GM21528 (cell line): ENCODE measurements around the gene USP47.

ENCODE experiments used
- ATAC-seq: cut with Tn5 transposase; IDR thresholded peaks from one replicate; pipeline ENCODE4 v1.9.1; 2021; ENCODE audit warnings: mild to moderate bottlenecking, moderate library complexity; ENCODE audit not compliant: unreplicated experiment, low FRiP score

The USP47 gene

GRCh38 chr11:11993839-11994238 is 152.1 kb downstream of the USP47 start:
- no peak for ATAC-seq

DNA sequence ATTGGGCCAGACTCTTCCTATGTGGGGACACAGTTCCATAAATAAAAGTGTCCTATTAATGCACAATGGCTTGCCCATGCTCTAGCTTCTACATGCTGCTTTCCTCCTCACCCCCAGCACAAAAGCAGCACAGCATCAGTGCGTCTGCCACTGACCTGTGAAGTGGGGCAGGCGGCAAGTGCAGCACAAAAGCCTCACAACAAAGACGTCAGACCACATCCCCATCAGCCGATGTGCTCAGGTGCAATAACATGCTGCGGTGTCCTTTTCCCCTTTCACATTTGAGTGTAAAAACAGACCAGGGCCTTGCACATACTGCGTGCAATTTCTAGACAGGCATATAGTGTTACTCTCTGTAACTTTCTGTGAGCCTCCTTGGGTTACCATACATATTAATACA is 153.8 kb downstream of the USP47 start:
- no peak for ATAC-seq

GRCh38 chr11:11996321-11997048 is 154.7 kb downstream of the USP47 start:
- ATAC-seq, result no peak

DNA sequence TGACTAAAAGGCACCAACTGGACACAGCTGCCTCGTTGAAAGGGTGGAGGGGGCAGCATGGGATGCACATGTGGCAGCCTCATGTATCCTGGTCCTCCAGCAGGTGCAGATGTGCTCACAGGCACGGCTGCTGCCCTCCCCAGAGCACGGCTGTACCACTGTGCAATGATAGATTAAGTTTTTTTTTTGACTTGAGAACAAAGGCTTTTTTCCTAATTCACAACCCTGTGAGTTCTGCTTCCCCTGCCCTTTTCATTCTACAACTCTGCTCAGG is 155.2 kb downstream of the USP47 start:
- no peak for ATAC-seq

DNA sequence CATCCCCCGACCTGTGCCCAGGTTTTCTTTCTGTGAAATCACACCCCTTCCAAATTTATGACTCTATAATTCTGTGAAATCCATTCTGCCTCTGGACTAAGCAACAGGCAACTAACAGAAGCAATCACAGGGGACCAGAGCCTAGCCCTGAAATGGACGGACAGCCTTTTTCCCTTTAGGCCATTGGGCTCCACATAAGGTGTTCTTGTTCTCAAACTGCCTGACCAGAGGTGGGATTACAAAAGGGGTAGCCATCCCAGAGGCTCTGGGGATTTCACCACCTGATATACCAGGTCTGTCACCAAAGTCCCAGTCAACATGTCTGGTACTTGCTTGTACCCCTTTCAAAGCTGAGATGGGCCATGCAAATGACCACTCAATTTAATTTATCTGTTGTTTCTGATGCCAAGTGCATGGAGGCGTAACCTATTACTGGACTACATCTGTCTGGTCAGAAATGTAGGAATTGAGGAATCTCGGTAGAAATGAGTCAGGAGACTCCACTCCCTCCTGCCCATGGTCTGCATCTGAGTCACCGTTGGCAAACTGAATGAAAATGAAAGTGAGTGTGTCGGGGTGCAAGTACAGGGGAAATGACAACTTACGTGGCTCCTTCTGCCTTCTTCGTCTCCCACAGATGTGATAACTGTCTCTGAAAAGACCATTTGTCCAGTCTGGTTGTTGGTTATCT is 156.5 kb downstream of the USP47 start:
- ATAC-seq, result no peak

GRCh38 chr11:12001186-12001585 is 159.4 kb downstream of the USP47 start:
- ATAC-seq, result no peak

DNA sequence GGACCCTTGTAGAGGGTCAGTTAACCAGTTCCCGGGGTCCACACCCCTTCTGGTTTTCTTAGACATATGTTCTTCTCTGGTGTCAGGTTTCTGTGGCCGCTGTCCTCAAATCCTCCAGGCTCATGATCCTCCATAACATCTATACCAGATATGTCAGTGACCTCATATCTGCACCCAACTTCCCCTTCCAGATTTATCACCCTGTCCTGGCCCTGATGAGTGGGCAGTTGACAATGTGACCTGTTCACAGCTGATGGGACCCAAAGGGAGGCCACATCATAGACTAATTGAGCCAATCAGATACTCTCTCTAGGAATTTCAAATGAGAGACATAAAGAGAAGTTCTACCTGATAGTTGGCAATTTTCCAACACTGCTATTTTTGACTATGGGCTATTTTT is 161.6 kb downstream of the USP47 start:
- no peak for ATAC-seq

DNA sequence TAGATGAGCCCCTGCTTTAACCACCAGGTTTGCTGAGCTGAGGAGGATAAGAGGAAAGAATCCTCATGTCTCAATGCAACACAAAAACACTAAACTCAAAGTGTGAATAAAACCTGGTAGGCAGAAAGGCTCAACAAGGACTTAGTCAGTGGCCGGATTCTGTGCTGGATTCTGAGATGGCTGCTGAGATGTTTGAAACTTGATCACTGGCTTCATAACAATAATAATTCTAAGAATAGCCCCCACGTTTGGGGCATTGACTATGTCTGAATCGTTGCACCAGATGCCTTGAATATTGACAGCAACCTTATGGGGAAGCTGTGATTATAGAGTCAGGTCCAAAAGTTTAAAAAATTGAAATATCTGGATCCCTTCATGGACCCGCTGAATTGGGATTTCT is 162.0 kb downstream of the USP47 start:
- ATAC-seq, result no peak

DNA sequence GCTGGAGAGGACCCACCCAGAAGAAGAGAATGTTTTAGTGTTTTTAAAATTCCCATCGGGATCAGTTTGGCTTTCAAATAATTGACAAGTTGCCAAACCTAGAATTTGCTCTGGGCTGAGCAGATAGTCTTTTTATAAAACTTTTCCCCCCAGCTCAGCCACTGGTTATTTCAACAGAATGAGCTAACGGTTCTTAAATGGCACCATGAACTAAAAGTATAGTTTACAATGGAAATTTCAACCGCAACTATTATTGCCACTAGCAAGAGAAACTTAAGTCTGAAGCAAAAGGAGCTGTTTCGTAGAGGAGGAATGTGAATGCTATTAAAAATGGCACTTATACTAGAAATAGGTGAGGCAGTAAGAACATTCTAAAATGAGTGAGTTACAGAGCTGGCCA is 163.3 kb downstream of the USP47 start:
- no peak for ATAC-seq

DNA sequence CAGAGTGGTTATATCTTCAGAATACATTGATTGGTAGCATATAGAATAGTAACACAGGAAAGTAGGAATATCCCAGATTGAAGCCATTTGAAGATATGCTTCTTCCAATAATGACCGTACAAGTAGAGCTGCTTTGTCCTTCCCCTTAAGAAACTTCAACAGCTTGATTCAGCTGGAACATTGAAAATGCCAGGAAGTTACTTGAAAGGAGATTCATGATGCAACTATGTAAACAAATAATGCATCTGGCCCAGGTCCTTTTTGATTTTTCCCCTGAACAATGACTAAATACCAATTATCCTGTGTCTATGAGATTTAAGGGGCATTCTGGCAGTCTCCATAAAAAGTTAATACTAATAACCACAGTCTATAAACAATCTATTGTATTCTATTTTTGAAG is 163.7 kb downstream of the USP47 start:
- ATAC-seq, result no peak

DNA sequence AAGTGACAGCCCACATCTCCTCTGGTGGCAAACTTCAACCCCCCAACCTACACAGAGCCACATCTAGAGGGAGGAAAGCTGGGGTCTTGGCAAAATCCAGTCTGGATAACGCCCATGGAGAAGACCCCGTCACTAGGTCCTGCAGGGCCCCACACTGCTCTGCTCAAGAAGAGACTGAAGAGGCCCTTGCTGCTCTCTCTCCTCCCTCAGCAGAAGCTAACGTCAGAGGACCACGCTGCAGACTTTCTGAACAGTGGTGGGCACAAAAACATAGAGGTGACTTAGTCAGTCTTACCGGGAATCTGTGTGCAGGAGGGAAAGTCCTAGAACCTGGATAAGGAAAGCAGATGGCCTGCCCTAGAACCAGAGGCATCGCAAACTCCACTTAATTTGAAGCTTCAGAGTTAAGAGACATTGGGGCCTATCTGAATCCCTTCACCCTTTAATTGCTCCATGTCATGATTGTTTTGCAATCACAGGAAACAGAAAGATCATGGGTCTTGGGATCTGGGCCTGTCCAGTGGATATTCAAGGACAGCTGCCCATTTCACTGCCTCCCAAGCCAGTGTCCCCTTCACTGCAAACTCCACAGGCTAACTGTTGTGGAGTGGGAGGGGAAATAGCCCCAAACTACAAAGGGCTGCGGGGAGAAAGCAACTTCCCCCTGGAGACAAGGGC is 164.9 kb downstream of the USP47 start:
- no peak for ATAC-seq

DNA sequence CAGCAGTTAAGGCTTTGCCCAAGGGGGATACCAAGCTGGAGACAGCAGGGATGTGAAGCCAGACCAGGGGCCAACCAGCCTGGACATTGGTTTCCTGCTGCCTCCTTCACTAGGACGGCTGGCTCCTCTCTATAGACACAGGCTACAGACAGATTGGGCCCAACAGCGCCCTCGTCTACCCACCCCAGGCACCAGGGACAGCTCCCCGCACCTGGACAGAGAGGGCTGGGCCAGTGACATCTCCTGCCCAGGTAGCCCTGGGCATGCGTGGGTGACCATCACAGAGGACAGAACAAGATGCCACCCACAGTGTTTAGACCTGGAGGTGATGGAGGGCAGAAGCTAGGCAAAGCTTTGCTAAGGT is 165.4 kb downstream of the USP47 start:
- no peak for ATAC-seq

DNA sequence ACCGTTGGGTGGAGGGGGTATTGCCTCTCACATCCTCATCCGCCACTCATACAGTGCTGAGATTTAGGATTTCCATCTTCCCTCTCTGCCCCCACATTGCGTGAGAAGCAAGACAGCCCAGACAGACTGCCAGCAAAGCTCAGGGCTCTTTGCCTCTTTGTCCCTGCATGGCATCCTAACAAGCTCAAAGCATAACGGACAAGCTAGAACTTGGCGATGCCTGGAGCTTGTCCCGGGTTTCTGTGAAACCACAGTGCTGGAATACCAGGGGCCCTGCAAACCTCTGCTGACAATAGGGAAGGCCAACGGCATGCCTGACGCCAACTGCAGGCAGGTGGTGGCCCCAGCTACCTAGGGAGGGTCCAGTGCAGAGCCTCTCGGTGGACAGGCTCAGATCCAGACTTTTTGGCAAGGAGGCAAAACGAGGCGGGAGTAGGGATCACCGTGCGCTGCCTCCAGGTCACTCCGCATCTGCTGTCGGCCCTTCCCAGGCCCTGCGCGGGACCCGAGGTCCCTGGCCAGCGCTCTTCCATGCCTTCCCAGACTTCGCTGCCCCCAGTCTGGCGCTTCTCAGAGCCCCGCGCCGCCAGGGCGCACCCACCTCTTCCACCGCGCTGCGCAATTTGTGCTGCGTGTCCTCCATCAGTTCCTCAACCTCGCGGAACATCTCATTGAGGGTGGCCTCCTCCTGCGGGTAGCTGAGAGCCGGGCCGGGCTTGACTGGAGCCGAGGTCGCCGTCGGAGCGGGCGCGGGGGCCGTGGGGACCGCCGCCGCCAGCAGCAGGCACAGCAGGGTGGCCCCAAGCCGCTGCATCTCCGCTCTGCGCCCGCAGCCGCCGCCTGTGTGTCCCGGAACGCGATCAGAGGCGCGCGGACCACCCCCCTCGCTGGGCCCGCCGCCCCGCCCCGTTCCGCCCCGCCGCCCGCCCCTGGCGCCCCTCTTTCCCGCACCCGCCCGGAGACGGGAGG is 166.3 kb downstream of the USP47 start, which contains the start of gene DKK3:
TSS of gene DKK3 (minus strand) at position 858 of the 969 bp plus-strand sequence. CDS start at position 814, 44 bp downstream.
- no peak for ATAC-seq
